Measurements from ENCODE around the gene HTR7. TPM values are rescaled to one million over a fixed set of nuclear protein-coding genes. Genes with fewer than 3 reads are reported as not detected.

The HTR7 gene
- total and polyA plus RNA-seq, 4 donors, result 0.12 to 0.65 (median 0.33) TPM

GRCh38 chr10:90740265-90740664 is 117.6 kb downstream of the HTR7 start:
- TF ChIP-seq CTCF (IDR thresholded peaks at IDR 0.05; ENCODE audit: control extremely low read depth, extremely low read depth), result no peak
- no peak for ATAC-seq (ENCODE audit: insufficient read depth, low FRiP score)

GRCh38 chr10:90738885-90739284 is 119.0 kb downstream of the HTR7 start:
- Histone ChIP-seq H3K27ac (ENCODE audit: low read depth in 1 of 2, low read length in 1 of 2) (no peak overlapping the region), H3K9ac (ENCODE audit: insufficient read depth in 1 of 2, low read length in 2 of 2) (no peak overlapping the region), H3K36me3 (ENCODE audit: control insufficient read depth in 4 of 4, insufficient read depth in 4 of 4, low read length in 4 of 4) (no peaks in the 10 kb centered on the region), H3K27me3 (ENCODE audit: control insufficient read depth in 3 of 3, insufficient read depth in 3 of 3, low read length in 2 of 3) (no peaks in the 10 kb centered on the region), H3K9me3 (ENCODE audit: control insufficient read depth in 4 of 4, insufficient read depth in 3 of 4, low read length in 3 of 4) (no peaks in the 10 kb centered on the region), H3K4me1 (ENCODE audit: control insufficient read depth in 5 of 5, insufficient read depth in 5 of 5, low read length in 5 of 5) (no peaks in the 10 kb centered on the region), H3K4me3 (no peak overlapping the region)
- WGBS, 2 donors, result 57 to 71% methylated on average over 2 of the region's 2 CpGs
- ATAC-seq (ENCODE audit: insufficient read depth, low FRiP score) (no peak), DNase-seq (peak; percentile 17 to 79 (median 71))
- TF ChIP-seq CTCF (IDR thresholded peaks at IDR 0.05; ENCODE audit: control extremely low read depth, extremely low read depth), result no peak

More at GRCh38 chr10:90740265-90740664, 117.6 kb downstream of the HTR7 start:
- no peak overlapping the region for H3K9ac ChIP-seq (ENCODE audit: insufficient read depth in 1 of 2, low read length in 2 of 2)
- no peaks in the 10 kb centered on the region for H3K36me3 ChIP-seq (ENCODE audit: control insufficient read depth in 4 of 4, insufficient read depth in 4 of 4, low read length in 4 of 4)
- H3K27me3 ChIP-seq (ENCODE audit: control insufficient read depth in 3 of 3, insufficient read depth in 3 of 3, low read length in 2 of 3), result no peaks in the 10 kb centered on the region
- no peak overlapping the region for H3K4me3 ChIP-seq
- H3K27ac ChIP-seq (ENCODE audit: low read depth in 1 of 2, low read length in 1 of 2), result no peak overlapping the region
- no peaks in the 10 kb centered on the region for H3K4me1 ChIP-seq (ENCODE audit: control insufficient read depth in 5 of 5, insufficient read depth in 5 of 5, low read length in 5 of 5)
- 88 to 94% methylated on average over 2 of the region's 2 CpGs for WGBS, 2 donors
- peaks cover 0 to 1% (median 0%) of the 10 kb centered on the region in 4 donors for H3K9me3 ChIP-seq (ENCODE audit: control insufficient read depth in 4 of 4, insufficient read depth in 3 of 4, low read length in 3 of 4)
- DNase-seq, result no peak

- Histone ChIP-seq H3K9ac (ENCODE audit: insufficient read depth in 1 of 2, low read length in 2 of 2) (no peak overlapping the region), H3K9me3 (ENCODE audit: control insufficient read depth in 4 of 4, insufficient read depth in 3 of 4, low read length in 3 of 4) (no peaks in the 10 kb centered on the region), H3K4me1 (ENCODE audit: control insufficient read depth in 5 of 5, insufficient read depth in 5 of 5, low read length in 5 of 5) (no peaks in the 10 kb centered on the region), H3K27ac (ENCODE audit: low read depth in 1 of 2, low read length in 1 of 2) (no peak overlapping the region), H3K27me3 (ENCODE audit: control insufficient read depth in 3 of 3, insufficient read depth in 3 of 3, low read length in 2 of 3) (peaks cover 0 to 4% (median 0%) of the 10 kb centered on the region in 3 donors), H3K4me3 (no peak overlapping the region), H3K36me3 (ENCODE audit: control insufficient read depth in 4 of 4, insufficient read depth in 4 of 4, low read length in 4 of 4) (no peaks in the 10 kb centered on the region)
- ATAC-seq (ENCODE audit: insufficient read depth, low FRiP score) (no peak), DNase-seq (peak in 2 of 3 donors; percentile 4 to 7)
- WGBS, 2 donors, result 76 to 81% methylated on average over 2 of the region's 2 CpGs
- no peak for TF ChIP-seq CTCF (IDR thresholded peaks at IDR 0.05; ENCODE audit: control extremely low read depth, extremely low read depth)
Observed at GRCh38 chr10:90734415-90734814, 123.4 kb downstream of the HTR7 start.

- WGBS, 2 donors, result 86 to 88% methylated on average over 3 of the region's 3 CpGs
- no peak for TF ChIP-seq CTCF (IDR thresholded peaks at IDR 0.05; ENCODE audit: control extremely low read depth, extremely low read depth)
- H3K36me3 ChIP-seq (ENCODE audit: control insufficient read depth in 4 of 4, insufficient read depth in 4 of 4, low read length in 4 of 4), result no peaks in the 10 kb centered on the region
- no peak overlapping the region for H3K9ac ChIP-seq (ENCODE audit: insufficient read depth in 1 of 2, low read length in 2 of 2)
- DNase-seq, result no peak
- no peak overlapping the region for H3K4me3 ChIP-seq
- no peak for ATAC-seq (ENCODE audit: insufficient read depth, low FRiP score)
- H3K4me1 ChIP-seq (ENCODE audit: control insufficient read depth in 5 of 5, insufficient read depth in 5 of 5, low read length in 5 of 5), result no peaks in the 10 kb centered on the region
- no peak overlapping the region for H3K27ac ChIP-seq (ENCODE audit: low read depth in 1 of 2, low read length in 1 of 2)
- peaks cover 0 to 4% (median 0%) of the 10 kb centered on the region in 3 donors for H3K27me3 ChIP-seq (ENCODE audit: control insufficient read depth in 3 of 3, insufficient read depth in 3 of 3, low read length in 2 of 3)
- H3K9me3 ChIP-seq (ENCODE audit: control insufficient read depth in 4 of 4, insufficient read depth in 3 of 4, low read length in 3 of 4), result no peaks in the 10 kb centered on the region
Observed at GRCh38 chr10:90732581-90732980, 125.3 kb downstream of the HTR7 start.
